ENCODE results near the gene BMS1. TPM values are rescaled to one million over a fixed set of nuclear protein-coding genes. Genes with fewer than 3 reads are reported as not detected.
A peak's percentile ranks its signal among the peaks of the same experiment; 100 is the strongest.

BMS1 gene
- total and polyA plus RNA-seq, 2 of the 4 experiments (the other 2 are of a cell fraction) = 7.5 to 22.9 TPM

DNA sequence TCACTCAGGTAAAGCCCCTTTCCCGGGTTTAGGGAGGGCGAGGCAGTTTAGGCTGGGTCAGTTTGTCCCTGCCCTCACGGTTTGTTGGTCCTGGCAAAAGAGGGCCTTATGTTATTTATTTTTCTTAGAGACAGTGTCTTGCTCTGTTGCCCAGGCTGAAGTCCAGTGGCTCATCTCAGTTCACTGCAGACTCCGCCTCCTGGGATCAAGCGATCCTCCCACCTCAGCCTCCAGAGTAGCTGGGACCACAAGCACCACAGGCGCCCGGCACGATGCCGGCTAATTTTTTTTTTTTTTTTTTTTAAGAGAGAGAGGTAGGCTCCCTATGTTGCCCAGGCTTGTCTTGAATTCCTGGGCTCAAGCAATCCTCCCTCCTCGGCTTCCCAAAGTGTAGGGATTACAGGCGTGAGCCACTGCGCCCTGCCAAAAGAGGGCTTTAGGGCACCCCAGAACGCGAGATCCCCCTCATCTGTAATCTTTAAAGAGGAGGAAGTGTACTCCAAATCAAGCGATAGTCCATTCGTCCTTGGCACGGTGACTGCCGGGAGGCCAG, 626 bp upstream of the BMS1 start:
- Histone ChIP-seq H3K9me3 (ENCODE audit: control insufficient read depth, insufficient read depth, low read length) (no peaks in the 10 kb centered on the region), H2AK5ac (ENCODE audit: low read depth, low read length) (peak overlapping the region; percentile 9; the same call in 1 of the 2 replicates), H3K4ac (ENCODE audit: low read depth, low read length) (peak overlapping the region; percentile 93), H3K27me3 (ENCODE audit: control insufficient read depth, insufficient read depth, low read length) (no peaks in the 10 kb centered on the region), H4K8ac (ENCODE audit: low read depth in 2 of 2, low read length in 2 of 2) (peak overlapping the region; percentile 87 to 99), H3K79me1 (ENCODE audit: low read depth in 1 of 2, low read length in 2 of 2) (peaks cover 6 to 9% of the 10 kb centered on the region in 2 experiments; a peak in 3 of 4 replicates), H3K18ac (ENCODE audit: low read depth, low read length) (peak overlapping the region; percentile 58), H3K23ac (ENCODE audit: low read depth, low read length) (peak overlapping the region; percentile 76), H3K4me1 (ENCODE audit: control insufficient read depth, insufficient read depth, low read length) (no peaks in the 10 kb centered on the region), H2BK5ac (ENCODE audit: low read depth, low read length, poor library complexity, severe bottlenecking) (peak overlapping the region; percentile 83), H2AK9ac (replicated peaks; ENCODE audit: low read depth, low read length, poor library complexity) (peak overlapping the region; percentile 98), H3K27ac (ENCODE audit: insufficient read depth, low read length) (peak overlapping the region; percentile 91), H3K4me2 (ENCODE audit: low read depth, low read length) (peak overlapping the region; percentile 85), H3K14ac (replicated peaks; ENCODE audit: low read depth, low read length) (peak overlapping the region; percentile 73), H3K4me3 (ENCODE audit: insufficient read depth, low read depth, low read length) (peak overlapping the region; percentile 70), H3K9me1 (ENCODE audit: insufficient read depth, low read length) (no peaks in the 10 kb centered on the region), H4K20me1 (ENCODE audit: insufficient read depth, low read length) (no peaks in the 10 kb centered on the region), H4K5ac (ENCODE audit: low read depth, low read length) (peak overlapping the region; percentile 98), H3K9ac (ENCODE audit: low read depth, low read length) (peak overlapping the region; percentile 86), H3K56ac (ENCODE audit: extremely low read depth, insufficient read depth, low read length) (peak overlapping the region; percentile 86), H2AFZ (replicated peaks; ENCODE audit: low read length, poor library complexity) (peak overlapping the region; percentile 100), H2BK120ac (ENCODE audit: low read depth, low read length) (peak overlapping the region; percentile 65), H4K91ac (ENCODE audit: insufficient read depth, low read depth, low read length) (peak overlapping the region; percentile 61), H3K36me3 (ENCODE audit: control insufficient read depth, insufficient read depth, low read length) (peaks cover 11% of the 10 kb centered on the region), H2BK20ac (ENCODE audit: low read depth, low read length) (no peak overlapping the region), H2BK15ac (ENCODE audit: low read depth, low read length) (peak overlapping the region; percentile 18; the same call in 1 of the 3 replicates)
- in situ Hi-C loops (cut with MboI; ENCODE audit: low sequenced_read_pairs) = no loop called here
- CTCF ChIA-PET = no interaction called here
- intact Hi-C loops (cut with micrococcal nuclease) = loop anchor here (1.0 to 10.0 kb wide), 2 partner anchors 147 to 230 kb away; partner anchors contain the start of gene ZNF33B
- POLR2A ChIA-PET (ENCODE audit: unreplicated experiment) = interaction anchor here (0.6 kb wide), 1 partner anchor 1085 kb away, joined by 3 read pairs; no protein-coding TSS in a partner anchor
- TF ChIP-seq NFE2L2 (IDR thresholded peaks at IDR 0.05; ENCODE audit: low read depth, low read length) (no peak), MXI1 (IDR thresholded peaks at IDR 0.05; ENCODE audit: borderline replicate concordance, low read depth, low read length) (no peak), CEBPB (IDR thresholded peaks at IDR 0.05; ENCODE audit: low read depth, low read length) (no peak), SMC3 (IDR thresholded peaks at IDR 0.05; ENCODE audit: low read depth, low read length) (no peak), RAD21 (IDR thresholded peaks at IDR 0.05; ENCODE audit: low read length) (no peak), RFX5 (IDR thresholded peaks at IDR 0.05; ENCODE audit: low read depth, low read length) (no peak), BHLHE40 (IDR thresholded peaks at IDR 0.05; ENCODE audit: low read depth, low read length) (no peak), FOS (IDR thresholded peaks at IDR 0.05; ENCODE audit: low read depth, low read length) (no peak)
- TF ChIP-seq, protein P1, sequence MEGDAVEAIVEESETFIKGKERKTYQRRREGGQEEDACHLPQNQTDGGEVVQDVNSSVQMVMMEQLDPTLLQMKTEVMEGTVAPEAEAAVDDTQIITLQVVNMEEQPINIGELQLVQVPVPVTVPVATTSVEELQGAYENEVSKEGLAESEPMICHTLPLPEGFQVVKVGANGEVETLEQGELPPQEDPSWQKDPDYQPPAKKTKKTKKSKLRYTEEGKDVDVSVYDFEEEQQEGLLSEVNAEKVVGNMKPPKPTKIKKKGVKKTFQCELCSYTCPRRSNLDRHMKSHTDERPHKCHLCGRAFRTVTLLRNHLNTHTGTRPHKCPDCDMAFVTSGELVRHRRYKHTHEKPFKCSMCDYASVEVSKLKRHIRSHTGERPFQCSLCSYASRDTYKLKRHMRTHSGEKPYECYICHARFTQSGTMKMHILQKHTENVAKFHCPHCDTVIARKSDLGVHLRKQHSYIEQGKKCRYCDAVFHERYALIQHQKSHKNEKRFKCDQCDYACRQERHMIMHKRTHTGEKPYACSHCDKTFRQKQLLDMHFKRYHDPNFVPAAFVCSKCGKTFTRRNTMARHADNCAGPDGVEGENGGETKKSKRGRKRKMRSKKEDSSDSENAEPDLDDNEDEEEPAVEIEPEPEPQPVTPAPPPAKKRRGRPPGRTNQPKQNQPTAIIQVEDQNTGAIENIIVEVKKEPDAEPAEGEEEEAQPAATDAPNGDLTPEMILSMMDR (conservative IDR thresholded peaks at IDR 0.05; ENCODE audit: low read depth, low read length) = no peak
- TF ChIP-seq, protein P2, sequence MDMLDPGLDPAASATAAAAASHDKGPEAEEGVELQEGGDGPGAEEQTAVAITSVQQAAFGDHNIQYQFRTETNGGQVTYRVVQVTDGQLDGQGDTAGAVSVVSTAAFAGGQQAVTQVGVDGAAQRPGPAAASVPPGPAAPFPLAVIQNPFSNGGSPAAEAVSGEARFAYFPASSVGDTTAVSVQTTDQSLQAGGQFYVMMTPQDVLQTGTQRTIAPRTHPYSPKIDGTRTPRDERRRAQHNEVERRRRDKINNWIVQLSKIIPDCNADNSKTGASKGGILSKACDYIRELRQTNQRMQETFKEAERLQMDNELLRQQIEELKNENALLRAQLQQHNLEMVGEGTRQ (IDR thresholded peaks at IDR 0.05; ENCODE audit: low read depth, low read length) = no peak
- TF ChIP-seq, protein P3, sequence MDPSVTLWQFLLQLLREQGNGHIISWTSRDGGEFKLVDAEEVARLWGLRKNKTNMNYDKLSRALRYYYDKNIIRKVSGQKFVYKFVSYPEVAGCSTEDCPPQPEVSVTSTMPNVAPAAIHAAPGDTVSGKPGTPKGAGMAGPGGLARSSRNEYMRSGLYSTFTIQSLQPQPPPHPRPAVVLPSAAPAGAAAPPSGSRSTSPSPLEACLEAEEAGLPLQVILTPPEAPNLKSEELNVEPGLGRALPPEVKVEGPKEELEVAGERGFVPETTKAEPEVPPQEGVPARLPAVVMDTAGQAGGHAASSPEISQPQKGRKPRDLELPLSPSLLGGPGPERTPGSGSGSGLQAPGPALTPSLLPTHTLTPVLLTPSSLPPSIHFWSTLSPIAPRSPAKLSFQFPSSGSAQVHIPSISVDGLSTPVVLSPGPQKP (IDR thresholded peaks at IDR 0.05; ENCODE audit: borderline replicate concordance, low read depth, low read length) = no peak
- ATAC-seq (ENCODE audit: low read depth) = no peak; the same call in 1 of the 2 replicates
- dilution Hi-C loops (cut with HindIII; ENCODE audit: low sequenced_read_pairs, unreplicated experiment) = no loop called here
- no CpG with 5 or more reads among the region's 18 CpGs for WGBS, 2 experiments (ENCODE audit: extremely low coverage in 2 of 2, insufficient read length in 1 of 2)
- BruUV-seq (replicated peaks) = no TSS peak
- no peak for DNase-seq

Measured in IMR-90 (cell line).